ENCODE data around the gene COG5.

Gene COG5

DNA sequence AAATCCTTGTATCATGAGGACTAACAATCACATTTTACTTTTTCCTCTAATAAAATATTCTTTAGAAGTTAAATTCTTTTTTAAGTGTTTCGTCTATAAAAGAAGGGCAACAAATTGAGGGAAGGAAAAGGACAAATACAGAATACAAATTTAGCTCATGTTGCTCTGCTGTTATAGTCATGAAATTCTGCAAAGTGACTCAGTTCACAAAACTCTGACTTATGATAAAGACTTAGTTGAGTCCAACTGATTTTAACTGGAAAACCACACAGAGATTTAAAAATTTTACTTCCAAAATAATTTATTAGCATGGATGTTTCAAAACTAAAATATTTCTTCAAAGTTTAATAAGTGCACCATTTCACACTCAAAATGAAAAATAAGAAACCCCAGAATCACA, 168.9 kb downstream of the COG5 start:
- DNase-seq (ENCODE audit: low read depth in 2 of 2) = no peak

DNA sequence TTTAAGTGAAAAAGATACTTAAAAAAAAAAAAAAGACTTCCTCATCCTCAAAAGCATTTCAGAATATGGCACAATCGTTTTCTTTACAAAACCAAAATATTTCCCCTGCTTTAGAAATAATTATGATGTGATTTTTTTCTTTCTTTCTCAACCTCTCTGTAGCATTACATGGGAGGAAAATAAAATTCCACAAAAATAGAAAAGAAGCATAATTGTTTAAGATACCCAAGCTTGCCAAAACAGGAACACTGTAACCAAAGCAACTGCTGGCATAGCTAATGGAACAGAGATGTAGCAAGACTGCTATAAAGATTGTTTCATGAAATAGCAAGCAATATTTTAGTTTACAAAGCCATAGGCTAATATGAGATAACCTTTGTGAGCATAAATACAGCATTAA, 169.4 kb downstream of the COG5 start:
- DNase-seq (ENCODE audit: low read depth in 2 of 2) = no peak

DNA sequence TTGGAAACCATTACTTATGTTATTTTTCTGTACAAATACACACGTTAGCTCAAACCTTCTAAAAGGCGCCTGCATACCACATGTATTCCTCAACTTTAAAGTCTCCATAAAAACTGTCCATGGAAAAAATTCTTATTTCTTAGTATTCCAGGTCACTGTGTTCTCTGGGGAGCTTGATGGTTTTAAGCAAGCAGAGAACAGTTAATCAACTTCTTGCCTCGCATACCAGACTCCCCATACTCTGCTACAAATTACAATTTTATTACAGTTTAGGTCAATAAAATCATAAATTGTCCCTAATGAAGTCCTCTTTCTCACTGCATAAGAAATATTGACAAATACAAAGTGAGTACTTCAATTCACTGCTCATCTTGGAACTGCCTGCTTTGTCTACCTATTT, 170.9 kb downstream of the COG5 start:
- no peak for DNase-seq (ENCODE audit: low read depth in 2 of 2)

DNA sequence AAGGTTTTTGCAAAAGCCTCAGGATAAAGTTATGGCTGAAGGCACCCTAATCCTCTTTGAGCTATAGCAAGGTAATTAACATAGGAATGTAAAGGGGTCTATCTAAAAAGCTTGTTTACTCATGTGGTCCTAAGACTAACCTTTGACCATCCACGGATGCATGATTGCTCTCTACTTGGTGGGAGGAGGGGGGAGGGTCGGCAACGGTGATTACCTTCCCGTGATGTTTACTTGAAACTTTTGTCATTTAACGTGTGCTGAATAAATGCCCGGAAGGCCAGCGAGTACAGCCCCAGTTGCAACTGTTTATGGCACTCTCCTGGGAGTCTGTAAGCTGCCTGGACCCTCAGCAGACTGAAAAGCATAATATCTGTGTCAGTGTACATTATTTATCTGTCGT, 172.8 kb downstream of the COG5 start:
- no peak for DNase-seq (ENCODE audit: low read depth in 2 of 2)

DNA sequence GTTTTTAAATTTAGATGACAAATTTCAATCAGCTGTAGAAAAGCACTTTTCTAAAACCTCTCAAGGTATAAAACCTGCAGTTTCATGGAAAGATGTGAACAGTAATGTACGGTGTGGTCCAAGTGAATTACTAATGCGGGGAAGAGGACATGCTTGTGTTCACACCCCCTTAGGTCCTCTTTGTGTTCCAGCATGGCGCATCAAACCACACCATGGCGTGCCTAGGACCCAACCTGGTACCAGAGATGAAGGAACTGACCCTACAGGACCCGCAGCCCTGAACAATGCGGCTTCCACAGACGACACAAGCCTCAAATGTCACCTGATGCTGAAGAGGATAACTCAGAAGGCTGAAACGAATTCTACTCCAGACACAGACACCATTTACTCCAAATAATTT, 175.1 kb downstream of the COG5 start:
- no peak for DNase-seq (ENCODE audit: low read depth in 2 of 2)

DNA sequence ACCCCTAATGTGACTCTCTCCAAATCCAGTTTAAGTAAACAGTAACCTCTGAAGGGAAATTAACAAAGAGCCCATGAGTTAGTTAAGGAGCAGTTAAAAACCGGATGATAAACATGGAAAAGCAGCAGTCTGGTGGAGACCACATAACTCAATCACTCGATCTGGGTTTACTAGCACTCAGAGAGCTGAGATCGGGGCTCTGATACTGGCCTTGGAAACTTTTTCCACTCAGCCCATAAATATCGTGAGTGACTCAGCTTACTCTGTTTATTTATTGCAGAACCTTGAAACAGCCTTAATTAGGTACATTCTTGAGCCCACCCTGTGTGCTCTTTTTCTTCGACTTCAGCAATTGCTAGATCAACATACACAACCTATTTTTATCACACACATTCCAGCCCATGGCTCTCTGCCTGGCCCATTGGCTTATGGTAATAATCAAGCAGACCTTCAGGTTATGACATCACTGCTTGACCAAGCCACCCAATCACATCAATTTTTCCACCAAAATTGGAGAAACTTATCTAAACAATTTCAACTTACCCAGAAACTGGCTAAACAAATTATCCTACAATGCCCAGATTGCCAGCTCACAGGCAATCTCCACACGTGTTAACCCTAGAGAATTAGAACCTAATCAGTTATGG, 176.0 kb downstream of the COG5 start:
- DNase-seq (ENCODE audit: low read depth in 2 of 2) = no peak

DNA sequence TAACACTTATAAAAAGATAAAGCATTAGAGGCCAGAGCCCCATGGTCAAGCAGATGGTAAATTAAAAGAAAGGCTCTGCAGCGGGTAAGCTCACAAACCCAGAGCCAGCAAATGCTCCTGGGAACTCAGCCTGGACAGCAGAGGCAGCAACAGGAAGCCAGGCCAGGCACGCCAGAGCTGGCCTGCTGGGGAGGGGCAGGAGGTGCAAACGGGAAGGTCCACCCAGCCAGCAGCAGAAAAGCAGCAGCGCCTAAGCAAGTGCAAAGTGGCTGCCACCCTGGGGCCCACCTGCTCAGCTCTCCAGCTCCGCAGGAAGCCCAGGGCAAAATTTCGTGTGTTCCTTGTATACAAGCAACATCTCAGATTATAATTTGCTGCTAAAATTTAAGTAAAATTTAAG, 176.6 kb downstream of the COG5 start:
- no peak for DNase-seq (ENCODE audit: low read depth in 2 of 2)

DNA sequence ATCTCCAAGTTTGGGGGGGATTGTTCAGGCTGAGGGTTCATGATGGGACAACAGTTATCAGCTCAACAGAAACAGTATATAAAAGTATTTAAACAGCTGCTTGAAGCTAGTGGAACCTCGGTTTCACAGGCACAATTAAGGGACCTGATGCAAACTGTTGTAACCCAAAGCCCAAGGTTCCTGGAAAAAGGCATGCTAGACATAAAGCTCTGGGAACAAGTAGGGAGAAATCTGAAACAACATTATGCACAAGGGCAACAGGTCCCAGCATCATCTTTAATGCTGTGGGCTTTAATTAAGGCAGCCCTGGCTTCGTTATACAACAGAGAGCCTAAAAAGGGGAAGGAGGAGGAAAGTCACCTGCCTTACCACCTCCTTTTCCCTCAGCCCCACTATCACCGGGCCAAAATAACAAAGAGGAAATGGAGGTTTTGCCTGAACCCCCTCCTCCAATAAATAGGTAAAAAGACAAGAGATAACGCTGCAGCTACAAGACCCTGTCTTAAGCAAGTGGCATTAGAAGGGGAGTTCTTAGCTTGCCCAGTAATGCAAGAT, 177.1 kb downstream of the COG5 start:
- no peak for DNase-seq (ENCODE audit: low read depth in 2 of 2)

DNA sequence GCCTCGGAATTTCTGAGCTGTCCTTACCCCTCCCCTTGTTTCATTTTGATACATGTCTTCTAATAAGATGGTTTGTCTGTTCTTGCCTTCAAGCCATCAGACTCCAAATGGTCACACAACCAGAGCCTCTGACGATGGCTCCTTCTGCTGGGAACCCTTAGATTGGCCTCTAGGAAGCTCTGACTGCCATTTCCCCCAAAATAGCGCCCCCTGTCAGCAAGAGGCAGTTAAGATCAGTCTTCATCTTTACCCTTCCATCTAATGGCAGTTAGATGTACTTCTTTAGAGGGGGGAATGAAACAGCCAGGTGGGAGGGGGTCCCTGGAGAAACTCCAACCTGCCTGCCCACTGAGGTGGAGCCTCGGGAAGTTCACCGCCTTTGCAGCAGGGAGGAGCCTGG, 179.7 kb downstream of the COG5 start:
- DNase-seq (ENCODE audit: low read depth in 2 of 2) = no peak

DNA sequence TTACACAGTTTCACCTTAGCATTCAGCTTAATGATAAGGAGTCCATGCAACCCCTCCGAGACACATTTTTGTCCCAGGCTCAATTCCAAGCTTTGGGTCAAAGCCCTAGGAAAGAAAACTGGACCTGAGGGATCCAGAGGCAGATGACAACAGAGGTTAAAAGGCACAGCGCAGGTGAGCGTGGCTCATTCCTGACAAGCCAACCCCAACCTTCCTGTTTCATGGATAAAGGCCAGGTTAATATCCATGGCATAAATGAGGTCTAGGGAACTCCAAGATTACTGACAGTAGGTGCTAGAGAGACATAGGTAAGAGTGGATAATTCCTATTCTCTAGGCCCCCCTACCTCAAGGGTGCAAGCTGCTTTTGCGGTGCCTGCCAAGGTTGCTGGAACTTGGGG, 180.5 kb downstream of the COG5 start:
- no peak for DNase-seq (ENCODE audit: low read depth in 2 of 2)

DNA sequence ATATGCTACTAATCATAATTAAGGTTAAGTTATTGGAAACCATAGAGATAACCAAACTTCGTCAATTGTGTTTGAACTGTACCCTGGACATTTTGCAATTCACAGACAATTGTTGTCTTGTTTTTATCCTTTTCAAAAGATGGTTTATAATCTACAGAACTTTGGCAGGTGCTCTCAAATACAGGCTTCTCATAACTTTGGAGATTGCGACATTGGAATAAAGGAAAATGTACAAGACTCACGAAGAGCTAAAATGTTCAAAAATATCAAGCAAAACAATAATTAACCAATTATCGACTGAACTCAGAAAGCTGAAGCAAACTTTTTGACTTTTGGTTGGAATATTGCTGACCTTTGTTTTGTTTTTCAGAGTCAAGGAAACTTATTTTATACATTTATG, 182.3 kb downstream of the COG5 start:
- DNase-seq (ENCODE audit: low read depth in 2 of 2) = no peak

DNA sequence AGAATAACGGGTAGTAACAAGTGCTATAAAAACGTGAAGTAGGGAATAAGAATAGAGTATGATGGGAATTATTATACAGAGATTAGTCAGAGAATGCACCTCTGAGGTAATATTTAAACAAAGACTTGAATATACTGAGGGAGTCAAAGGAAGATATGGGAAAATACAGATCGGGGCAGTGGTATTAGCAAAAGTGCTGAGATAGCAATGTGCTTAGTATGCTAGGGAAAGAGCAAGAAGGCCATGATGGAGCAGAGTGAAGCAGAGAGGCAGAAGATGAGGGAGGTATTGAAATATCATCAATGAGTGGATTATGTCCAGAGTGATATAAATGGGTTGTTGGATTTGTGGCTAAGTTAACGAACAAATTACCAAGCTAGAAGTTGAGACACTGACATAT, 190.4 kb downstream of the COG5 start:
- DNase-seq (ENCODE audit: low read depth in 2 of 2) = no peak

DNA sequence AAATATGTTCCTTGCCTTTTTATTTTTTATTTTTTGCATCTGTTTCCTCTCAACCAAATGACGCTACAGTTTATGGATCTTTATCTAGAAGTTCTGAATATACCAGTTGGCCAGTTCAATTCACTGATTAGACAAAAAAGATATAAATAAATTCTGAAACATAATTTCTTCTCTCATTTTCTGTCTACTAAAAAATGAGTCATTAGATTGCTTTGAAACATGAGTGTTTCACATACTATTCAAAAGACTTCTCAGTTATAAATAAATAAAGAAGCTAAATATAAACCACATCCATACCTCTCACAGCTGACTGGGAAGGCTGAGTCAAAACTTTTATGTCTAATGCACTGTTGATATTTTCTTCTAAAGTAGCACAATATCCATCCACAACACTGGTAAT, 191.4 kb downstream of the COG5 start:
- no peak for DNase-seq (ENCODE audit: low read depth in 2 of 2)

DNA sequence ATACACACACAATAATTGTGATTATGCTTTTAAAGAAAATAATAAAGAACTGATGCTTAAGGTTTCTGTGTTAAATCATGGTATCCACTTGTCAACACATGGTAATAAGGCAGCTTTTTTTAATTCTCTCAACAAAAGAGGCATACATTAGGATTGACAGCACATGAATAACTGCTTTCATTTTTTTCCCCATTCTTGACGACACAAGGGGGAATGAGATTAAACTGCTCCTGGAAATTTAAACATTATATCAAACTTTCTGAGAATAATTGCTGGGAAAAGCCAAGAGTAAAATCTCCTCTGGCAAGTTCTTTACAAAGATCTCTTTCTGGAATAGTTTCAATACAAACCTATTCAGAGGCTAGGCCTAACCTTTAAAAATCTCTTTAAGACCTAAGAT, 192.9 kb downstream of the COG5 start:
- no peak for DNase-seq (ENCODE audit: low read depth in 2 of 2)

DNA sequence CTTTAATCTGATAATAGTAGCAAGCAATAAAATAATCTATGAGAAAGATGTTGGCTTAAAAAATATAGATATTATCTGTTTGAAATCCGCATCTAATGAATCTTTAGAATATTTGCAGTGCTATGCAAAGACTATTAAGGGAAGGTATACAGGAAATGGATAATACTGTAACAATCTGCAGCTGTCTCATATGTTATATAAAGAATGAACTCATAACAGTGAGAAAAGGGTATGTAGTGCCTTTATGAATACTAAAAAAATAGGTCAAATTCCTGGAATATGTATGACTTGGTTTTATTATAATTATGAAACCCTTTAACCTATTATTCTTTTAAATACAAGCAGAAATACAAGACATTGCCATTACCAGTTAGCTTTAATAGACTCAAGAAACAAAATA, 198.9 kb downstream of the COG5 start:
- no peak for DNase-seq (ENCODE audit: low read depth in 2 of 2)

DNA sequence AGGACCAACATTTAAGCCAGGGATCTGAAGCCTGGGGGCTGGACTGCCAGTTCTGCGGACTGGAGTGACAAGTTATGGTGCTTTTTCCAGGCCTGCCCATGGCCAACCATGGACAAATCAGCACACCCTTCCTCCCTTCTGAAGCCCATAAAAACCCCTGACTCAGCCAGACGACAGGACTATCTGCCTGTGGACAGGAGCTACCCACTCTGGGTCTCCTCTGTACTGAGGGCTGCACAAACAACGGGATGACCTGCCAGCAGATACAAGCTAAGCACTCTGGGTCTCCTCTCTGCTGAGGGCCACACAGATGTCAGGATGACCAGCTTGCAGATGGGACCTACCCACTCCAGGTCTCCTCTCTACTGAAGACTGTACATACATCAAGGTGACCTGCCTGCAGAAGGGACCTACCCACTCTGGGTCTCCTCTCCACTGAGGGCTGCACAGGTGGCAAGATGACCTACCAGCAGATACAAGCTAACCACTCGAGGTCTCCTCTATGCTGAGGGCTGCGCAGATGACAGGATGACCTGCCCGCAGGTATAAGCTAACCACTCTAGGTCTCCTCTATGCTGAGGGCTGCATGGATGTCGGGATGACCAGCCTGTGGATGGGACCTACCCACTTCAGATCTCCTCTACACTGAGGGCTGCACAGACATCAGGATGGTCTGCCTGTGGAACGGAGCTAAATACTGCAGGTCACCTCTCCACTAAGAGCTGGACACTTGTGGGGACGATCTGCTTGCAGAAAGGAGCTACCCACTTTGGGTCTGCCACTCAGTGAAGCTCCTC, 204.0 kb downstream of the COG5 start:
- DNase-seq (ENCODE audit: low read depth in 2 of 2) = no peak

DNA sequence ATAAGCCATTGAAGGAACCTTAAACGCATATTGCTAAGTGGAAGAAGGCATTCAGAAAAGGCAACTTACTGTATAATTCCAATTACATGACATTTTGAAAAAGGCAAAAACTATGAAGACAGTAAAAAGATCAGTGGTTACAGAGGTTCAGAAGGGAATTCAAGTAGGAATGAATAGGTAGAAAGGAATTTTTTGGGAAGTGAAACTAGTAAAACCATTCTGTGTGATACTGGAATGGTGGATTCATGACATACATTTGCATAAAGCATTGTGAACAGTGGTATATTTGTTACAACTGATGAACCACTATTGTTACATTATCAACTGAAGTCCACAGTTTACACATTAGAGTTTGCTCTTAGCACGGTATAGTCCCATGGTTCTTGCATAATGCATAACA, 208.1 kb downstream of the COG5 start:
- DNase-seq (ENCODE audit: low read depth in 2 of 2) = no peak

DNA sequence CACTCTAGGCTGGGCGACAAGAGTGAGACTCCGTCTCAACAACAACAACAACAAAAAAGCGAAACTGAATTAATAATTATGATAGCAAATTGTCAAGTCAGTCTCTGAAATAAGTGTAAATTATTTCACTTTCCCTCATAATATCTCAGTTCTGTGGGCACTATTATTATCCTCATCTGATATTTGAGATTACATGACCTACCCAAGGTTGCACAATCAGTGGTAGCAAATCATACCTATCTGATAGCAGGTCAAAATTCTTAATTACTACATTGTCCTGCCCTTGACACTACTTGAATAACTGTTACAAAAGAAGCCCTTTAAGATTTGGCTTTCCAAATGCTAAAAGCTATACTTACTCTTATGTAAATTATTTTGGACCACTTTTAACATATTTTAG, 209.1 kb downstream of the COG5 start:
- DNase-seq (ENCODE audit: low read depth in 2 of 2) = no peak

DNA sequence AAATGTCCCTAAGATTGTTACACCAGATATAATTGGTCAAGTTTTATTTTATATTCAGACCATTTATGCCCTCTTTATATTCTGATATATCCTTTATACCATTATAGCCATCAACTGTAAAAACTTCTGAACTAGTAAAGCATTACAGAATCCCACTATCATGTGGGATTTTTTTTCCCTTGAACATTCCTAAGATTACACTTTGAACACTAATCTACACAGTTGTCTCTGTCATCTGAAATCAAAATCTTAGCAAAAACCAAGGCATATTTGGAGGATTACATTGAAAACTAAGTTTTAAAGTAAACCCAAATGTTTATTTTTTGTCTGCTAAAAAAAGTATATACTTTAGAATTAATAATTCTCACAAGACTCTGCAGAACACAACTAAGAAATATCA, 210.0 kb downstream of the COG5 start:
- DNase-seq (ENCODE audit: low read depth in 2 of 2) = no peak

DNA sequence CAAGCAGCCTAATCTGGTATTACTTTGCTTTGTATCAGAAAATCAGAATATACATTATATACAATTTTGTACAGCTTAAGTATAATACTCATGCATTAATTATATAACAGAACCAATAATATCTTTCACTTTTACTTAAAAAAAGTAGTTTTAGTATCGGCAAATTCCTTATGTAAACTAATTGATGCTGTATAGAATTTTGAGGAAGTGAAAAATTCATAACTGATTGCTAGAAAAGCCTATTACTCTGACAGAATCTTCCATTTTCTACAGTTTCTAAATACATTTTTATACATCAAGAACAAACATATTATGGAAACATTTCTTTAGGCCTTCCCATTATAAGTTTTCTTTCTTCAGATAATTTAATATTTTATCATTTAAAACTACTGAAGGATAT, 217.8 kb downstream of the COG5 start:
- no peak for DNase-seq (ENCODE audit: low read depth in 2 of 2)

DNA sequence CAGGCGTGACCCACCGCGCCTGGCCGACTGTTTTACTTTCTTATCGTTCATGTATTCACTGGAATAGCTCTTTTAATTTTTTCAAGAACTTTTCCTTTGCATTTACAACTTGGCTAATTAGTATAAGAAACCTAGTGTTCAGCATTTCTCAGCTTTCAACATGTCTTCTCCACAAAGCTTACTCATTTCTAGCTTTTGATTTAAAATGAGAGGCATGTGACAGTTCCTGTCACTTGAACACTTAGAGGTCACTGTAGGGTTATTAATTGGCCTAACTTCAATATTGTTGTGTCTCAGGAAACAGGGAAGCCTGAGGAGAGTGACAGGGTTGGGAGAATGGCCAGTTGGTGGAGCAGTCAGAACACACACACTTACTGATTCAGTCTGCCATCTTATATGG, 218.9 kb downstream of the COG5 start:
- no peak for DNase-seq (ENCODE audit: low read depth in 2 of 2)

DNA sequence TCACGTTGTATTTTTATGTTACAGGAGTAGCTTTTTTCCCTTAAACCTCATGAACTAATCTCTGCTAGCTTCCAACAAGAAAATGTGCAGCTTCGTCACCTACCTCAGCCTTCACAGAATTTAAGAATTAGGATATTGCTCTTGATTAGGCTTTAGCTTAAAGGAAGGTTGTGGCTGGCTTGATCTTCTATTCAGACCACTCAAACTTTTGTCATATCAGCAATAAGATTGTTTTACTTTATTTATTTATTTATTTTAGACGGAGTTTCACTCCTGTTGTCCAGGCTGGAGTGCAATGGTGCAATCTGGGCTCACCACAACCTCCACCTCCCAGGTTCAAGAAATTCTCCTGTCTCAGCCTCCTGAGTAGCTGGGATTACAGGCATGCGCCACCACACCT, 219.4 kb downstream of the COG5 start:
- no peak for DNase-seq (ENCODE audit: low read depth in 2 of 2)

DNA sequence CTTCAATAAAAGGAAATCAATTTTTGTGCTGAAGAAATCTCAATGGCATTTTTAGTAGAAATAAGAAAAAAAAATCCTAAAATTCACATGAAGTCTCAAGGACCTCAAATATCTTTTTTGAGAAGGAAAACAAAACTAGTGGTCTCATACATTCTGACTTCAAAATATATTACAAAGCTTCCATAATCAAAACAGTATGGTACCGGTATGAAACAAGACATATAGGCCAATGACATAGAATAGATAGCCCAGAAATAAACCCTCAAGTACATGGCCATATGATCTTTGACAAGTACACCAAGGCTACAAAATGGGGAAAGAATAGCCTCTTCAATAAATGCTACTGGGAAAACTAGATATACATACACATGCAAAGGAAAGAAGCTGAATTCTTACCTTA, 225.6 kb downstream of the COG5 start:
- no peak for DNase-seq (ENCODE audit: low read depth in 2 of 2)
